Cardiac muscle cell (in vitro differentiated cells and primary cell): ENCODE measurements around the gene TTC34. TPM values are rescaled to one million over a fixed set of nuclear protein-coding genes. Genes with fewer than 3 reads are reported as not detected.

ENCODE experiments used
- DNase-seq, 2 donors: peaks; one replicate each; pipeline versions ENCODE4 v3.0.0 to v3.0.0-alpha.2; 2010 to 2017; ENCODE audit warnings: low read depth in 1 of 2, low spot score in 1 of 2
- H3K27ac ChIP-seq: fragments of 200-600 bp; sonication (generic); 2 replicates; pipeline ENCODE4 v1.5.1; 2016
- H3K27me3 ChIP-seq: fragments of 200-600 bp; sonication (generic); 2 replicates; pipeline ENCODE4 v1.6.0; 2016; ENCODE audit warnings: control low read depth
- H3K36me3 ChIP-seq: fragments of 200-600 bp; sonication (generic); 2 replicates; pipeline ENCODE4 v1.5.1; 2016; ENCODE audit warnings: control low read depth
- H3K4me1 ChIP-seq: fragments of 200-600 bp; sonication (generic); 2 replicates; pipeline ENCODE4 v1.8.1; 2017; ENCODE audit warnings: low read depth, mild to moderate bottlenecking, mixed run types
- H3K4me3 ChIP-seq: fragments of 200-600 bp; sonication (generic); 2 replicates; pipeline ENCODE4 v1.5.1; 2016; ENCODE audit warnings: mild to moderate bottlenecking
- H3K9me3 ChIP-seq: fragments of 200-600 bp; sonication (generic); 2 replicates; pipeline ENCODE4 v1.5.1; 2017; ENCODE audit warnings: low read depth, mild to moderate bottlenecking, control low read depth
- polyA plus RNA-seq: library from polyadenylated mRNA; unstranded; fragments of >200 nt; fragmentation: Nextera tagmentation; extraction: Ambion mirVana; gene quantifications from 2 replicates; pipeline ENCODE4 v1.2.1, GENCODE V29; 2016
- total RNA-seq: library from RNA; depleted of rRNA; stranded (reverse); fragments of >200 nt; gene quantifications from 2 replicates; pipeline ENCODE4 v1.2.3, GENCODE V29; 2016
- TF ChIP-seq, protein P1 (sequence below): IDR thresholded peaks from 2 replicates; pipeline ENCODE4 v1.5.1; 2012; ENCODE audit warnings: low read depth, mild to moderate bottlenecking, low read length

Gene TTC34
- total and polyA plus RNA-seq, 2 experiments from 2014 or later: not detected

DNA sequence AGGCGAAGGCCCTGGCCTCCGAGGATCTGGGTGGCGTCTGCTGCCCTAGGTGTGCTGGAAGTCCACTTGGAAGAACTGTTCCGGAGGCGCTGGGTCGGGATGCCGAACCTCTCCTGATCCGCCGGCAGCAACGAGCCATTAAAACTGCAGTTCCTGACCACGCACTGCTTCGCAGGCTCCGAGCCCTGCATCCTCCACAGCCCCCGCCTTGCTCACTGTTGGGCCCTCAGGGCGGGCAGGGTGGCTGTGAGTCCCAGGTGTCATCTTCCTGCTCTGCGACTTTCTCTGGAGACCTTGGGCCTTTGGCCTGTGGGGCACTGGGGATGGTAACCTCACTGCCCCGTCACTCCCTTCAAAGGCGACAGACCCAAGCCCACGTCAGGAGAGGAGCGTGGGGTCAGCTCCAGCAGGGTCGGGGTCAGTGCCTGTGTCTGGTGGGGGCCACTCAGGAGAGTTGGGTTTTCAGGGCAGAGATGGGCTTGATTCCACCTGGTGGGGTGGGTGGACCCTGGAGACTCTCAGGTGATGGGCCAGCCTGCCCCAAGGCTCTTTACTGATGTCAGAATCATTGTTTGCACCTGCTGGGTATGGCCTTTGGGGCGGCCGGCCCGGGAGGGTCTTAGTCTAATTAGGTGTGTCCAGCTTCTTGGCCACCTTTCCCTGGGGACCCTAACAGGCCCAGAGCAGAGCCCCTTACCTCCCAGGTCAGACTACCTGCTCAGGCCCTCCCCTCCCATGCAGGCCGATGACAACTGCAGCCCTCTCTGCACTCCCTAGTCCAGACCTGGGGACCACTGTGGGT is 211.9 kb downstream of the TTC34 start:
- TF ChIP-seq, protein P1, sequence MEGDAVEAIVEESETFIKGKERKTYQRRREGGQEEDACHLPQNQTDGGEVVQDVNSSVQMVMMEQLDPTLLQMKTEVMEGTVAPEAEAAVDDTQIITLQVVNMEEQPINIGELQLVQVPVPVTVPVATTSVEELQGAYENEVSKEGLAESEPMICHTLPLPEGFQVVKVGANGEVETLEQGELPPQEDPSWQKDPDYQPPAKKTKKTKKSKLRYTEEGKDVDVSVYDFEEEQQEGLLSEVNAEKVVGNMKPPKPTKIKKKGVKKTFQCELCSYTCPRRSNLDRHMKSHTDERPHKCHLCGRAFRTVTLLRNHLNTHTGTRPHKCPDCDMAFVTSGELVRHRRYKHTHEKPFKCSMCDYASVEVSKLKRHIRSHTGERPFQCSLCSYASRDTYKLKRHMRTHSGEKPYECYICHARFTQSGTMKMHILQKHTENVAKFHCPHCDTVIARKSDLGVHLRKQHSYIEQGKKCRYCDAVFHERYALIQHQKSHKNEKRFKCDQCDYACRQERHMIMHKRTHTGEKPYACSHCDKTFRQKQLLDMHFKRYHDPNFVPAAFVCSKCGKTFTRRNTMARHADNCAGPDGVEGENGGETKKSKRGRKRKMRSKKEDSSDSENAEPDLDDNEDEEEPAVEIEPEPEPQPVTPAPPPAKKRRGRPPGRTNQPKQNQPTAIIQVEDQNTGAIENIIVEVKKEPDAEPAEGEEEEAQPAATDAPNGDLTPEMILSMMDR: no peak
- Histone ChIP-seq H3K4me1 (peaks cover 11% of the 10 kb centered on the region), H3K36me3 (no peaks in the 10 kb centered on the region), H3K27ac (no peak overlapping the region), H3K9me3 (no peaks in the 10 kb centered on the region), H3K4me3 (no peak overlapping the region), H3K27me3 (no peaks in the 10 kb centered on the region)
- DNase-seq: no peak

- Histone ChIP-seq H3K4me3 (no peak overlapping the region), H3K27me3 (no peaks in the 10 kb centered on the region), H3K9me3 (no peaks in the 10 kb centered on the region), H3K27ac (no peak overlapping the region), H3K4me1 (peaks cover 11% of the 10 kb centered on the region), H3K36me3 (no peaks in the 10 kb centered on the region)
- no peak for DNase-seq
- TF ChIP-seq, protein P1: no peak
Measured at GRCh38 chr1:2588661-2589430, 212.6 kb downstream of the TTC34 start.

GRCh38 chr1:2587860-2588571 is 213.5 kb downstream of the TTC34 start:
- TF ChIP-seq, protein P1: no peak
- H3K27ac ChIP-seq: no peak overlapping the region
- H3K4me3 ChIP-seq: no peak overlapping the region
- no peaks in the 10 kb centered on the region for H3K36me3 ChIP-seq
- no peak for DNase-seq
- H3K27me3 ChIP-seq: no peaks in the 10 kb centered on the region
- H3K4me1 ChIP-seq: peaks cover 11% of the 10 kb centered on the region
- no peaks in the 10 kb centered on the region for H3K9me3 ChIP-seq

DNA sequence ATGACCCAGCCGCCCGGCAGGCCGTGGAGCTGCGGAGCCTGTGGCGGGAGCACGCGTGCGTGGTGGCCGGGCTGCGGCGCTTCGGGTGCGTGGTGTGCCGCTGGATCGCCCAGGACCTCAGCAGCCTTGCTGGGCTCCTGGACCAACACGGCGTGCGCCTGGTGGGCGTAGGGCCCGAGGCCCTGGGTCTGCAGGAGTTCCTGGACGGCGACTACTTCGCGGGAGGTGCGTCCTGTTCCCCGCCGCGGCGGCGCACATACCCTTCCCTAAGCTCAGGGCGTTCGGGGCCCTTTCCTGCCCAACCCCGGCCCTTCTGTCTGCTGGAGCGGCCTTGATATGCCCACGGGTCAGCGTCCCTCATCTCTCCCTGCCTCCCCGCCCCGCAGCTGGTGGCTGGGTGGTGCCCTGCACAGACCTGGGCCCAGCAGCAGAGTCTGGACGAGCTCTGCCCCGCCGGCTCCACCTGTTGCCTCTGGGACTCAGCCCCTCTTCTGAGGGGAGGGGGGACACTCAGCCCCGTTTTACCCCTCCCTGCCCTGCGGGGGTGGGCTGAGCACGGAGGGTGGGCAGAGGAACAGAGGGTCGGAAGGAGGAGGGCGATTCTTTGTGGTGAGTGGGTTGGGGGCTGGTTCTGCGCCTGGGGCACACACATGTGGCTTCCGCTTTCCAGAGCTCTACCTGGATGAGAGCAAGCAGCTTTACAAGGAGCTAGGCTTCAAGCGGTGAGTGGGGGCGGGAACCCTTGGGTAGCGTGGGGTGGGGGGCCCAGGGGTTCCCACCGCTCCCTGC is 214.2 kb downstream of the TTC34 start:
- Histone ChIP-seq H3K9me3 (no peaks in the 10 kb centered on the region), H3K4me1 (peaks cover 11% of the 10 kb centered on the region), H3K27ac (no peak overlapping the region), H3K4me3 (peak overlapping the region; percentile 58), H3K27me3 (no peaks in the 10 kb centered on the region), H3K36me3 (no peaks in the 10 kb centered on the region)
- TF ChIP-seq, protein P1: no peak
- peak; percentile 38 to 51 for DNase-seq
